ENCODE results near the gene RPTOR.
A peak's percentile ranks its signal among the peaks of the same experiment; 100 is the strongest.

RPTOR gene

GRCh38 chr17:80992948-80993624 is 448.4 kb downstream of the RPTOR start:
- no peak for DNase-seq

DNA sequence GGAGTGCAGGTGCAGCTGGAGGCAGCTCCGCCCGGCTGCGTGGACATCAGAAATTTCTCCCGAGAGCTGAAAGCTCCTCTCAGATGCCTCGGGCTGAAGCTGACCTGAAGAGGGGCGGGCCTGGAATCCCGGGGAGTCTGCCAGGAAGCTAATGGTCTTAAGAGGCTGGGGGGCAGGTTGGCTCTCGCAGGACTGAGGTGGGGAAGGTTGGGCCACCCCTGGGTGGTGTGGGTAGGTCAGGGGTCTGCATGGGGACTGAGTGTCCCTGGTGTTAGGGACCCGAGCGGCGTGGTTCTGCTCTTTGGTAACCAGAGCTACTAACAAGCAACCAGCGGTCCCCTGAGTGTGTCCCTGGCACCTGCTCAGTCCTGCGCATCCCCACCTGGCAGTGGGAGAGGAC is 450.5 kb downstream of the RPTOR start:
- no peak for DNase-seq

DNA sequence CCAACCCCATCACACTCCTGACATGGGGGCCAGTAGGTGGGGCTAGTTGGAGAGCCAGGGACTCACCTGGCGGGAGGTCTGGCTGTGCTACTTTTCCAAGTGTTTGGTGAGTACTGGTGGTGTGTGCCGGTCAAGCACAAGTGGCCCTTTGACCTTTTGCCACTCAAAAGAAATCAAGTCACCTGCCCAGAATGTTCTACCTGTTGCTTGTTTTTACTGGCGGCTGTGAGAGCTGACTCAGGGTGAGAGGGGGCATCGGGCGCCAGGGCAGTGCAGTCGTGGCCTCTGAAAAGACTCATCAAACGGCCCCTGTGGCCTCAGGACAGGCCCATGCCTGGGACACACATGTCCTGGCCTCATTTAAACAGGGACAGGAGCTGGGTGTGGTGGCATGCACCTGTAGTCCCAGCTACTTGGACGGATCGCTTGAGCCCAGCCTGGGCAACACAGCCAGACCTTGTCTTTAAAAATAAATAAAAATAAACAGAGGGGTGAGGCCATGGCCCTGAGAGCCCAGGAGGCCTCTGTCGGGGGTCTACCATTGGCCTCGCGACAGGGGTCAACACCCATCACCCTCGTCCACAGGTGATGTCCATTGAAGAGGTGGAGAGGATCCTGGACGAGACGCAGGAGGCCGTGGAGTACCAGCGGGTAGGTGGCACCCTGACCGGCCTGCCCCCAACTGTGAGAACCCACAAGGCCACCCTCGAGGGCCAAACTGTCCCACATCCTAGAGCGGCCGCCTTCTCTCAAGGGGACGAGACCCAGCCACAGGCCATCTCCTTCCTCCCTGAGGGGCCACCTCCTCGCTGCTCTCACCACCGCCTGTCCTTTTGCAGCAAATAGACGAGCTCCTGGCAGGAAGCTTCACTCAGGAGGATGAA is 452.0 kb downstream of the RPTOR start:
- no peak for DNase-seq

DNA sequence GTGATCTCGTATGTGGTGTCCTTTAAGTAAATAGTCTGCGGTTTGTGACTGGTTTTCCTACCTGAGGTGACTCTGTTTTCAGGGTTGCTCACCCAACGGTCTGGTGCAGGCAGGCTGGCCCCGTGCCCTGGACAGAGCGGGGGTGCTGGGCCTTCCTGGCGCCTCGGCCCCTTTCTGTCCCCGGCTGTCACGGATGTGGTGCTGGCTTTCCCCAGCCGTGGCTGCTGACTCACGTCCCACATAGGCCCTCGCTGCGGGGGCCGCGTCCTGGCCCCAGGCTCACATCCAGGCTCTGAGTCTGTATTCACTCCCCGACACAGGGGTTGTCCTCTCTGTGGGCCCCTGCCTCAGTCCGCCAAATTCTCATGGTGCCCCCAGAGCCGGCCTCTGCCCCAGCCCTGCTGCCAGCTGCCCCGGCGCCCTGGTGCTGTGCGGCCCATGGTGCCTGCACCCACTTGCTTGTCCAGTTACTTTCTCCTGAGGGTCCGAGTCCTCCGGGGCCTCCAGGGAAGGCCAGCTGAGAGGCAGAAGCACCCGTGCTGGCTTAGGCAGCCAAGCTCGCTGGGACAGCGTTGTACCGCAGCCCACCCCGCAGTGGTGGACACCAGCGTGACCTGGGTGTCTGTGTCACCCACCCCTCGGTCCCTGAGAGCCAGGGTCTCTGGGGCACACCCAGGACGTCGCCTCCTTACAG is 452.9 kb downstream of the RPTOR start:
- DNase-seq = no peak

- no peak for DNase-seq
Measured at GRCh38 chr17:80998118-80998747, 453.6 kb downstream of the RPTOR start.

DNA sequence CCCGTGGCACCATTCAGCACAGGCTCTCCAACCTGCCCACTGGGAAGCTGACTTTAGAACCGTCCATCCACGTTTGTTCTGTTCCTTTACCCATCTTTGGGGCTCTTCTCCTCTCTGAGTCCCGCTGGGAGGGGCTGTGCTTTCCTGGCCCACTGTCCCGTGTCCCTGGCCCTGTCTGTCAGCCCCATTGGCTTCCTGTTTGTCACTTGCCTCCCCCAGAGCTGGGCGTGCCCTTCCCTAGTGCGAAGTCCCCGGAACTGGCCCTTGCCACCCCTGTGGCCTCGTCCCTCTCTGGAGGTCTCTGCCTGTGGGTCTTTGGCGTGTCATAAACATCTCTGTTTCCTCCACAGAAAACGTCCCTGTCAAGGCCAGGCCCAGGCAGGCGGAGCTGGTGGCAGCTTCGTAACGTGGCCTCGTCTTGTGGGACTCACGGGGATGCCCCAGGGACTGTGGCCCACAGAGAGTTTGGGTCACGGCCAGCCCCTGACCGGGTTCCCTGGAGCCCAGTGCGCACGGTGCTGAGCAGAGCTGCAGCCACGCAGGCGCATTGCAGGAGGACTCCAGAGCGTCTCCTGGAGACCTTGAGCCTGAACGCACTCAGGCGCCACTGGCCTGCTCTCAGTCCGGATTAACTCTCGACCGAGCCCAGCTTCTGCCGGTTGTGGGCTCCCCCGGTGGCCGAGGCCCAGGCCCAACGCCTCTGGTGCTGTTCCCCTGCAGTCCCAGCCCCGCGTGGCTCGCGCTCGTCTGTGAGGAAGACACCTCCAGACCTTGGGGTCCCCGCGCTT is 454.3 kb downstream of the RPTOR start:
- DNase-seq = no peak

DNA sequence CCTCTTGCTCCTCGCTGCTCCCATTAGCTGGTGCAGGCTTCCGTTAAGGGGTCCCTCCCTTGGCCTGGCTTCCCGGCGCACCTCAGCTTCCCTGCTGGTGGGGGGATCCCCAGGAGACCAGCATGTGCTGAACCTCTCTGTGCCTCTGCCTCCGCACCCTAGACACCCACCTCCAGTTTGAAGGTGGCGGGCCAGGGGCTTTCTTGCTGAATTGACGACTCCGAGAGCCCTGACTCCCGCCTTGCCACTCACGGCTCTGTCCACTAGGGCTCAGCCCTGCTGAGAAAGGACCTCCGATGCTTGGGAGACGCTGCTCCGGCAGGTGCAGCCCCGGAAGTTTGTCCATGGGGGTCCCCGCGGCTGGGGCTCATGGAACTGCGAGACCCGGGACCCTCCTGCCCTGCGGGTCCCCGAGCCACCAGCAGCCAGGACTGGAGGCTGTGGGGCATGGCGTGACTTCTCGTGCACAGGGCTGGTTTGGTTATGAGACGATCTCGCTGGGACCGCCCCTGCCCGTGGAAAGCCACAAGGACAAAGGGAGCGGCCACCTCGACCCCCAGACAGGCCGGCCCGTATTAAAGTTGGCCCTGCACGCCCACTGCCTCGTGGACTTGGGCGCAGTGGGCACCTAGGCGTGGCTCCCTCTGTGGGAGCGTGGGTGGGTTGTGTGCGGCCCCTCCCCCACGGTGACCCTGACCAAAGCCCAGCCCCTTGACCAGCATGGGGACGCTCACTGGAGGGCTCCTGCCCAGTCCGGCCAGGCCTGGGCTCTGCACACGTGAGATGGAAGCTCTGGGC is 455.1 kb downstream of the RPTOR start:
- no peak for DNase-seq

- no peak for DNase-seq
Measured at GRCh38 chr17:81000334-81000630, 455.6 kb downstream of the RPTOR start.

- DNase-seq = no peak
Measured at GRCh38 chr17:81000631-81001357, 456.2 kb downstream of the RPTOR start.

GRCh38 chr17:81002013-81002384 is 457.4 kb downstream of the RPTOR start:
- no peak for DNase-seq

DNA sequence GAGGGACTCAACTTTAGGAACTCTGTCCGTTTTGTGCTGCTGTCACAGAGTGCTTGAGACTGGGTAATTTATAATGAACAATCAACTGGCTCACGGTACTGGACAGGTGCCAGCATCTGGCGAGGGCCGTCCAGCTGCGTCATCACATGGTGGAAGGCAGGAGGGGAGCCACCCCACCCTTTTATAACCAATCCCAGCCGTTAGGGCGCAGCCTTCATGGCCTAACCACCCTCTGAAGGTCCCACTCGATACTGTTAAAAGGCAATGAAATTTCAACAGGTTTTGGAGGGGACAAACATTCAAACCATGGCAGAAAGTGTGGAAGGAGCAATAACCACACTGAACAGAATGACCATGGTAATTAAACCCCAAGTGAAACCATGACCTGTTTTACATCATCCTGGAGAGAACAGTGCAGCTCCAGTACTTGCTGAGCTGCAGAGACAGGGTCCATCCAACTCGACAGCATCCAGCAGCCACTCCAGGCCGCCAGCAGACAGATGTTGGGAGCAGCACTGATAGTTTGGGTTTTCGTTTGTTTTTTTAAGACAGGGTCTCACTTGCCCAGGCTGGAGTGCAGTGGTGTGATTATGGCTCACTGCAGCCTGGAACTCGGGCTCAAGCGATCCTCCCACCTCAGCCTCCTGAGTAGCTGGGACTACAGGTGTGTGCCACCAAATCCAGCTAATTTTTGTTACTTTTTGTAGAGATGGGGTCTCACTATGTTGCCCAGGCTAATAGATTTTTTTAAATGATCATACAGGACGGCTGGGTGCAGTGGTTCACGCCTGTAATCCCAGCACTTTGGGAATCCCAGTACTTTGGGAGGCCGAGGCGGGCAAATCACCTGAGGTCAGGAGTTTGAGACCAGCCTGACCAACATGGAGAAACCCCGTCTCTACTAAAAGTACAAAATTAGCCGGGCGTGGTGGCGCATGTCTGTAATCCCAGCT is 458.0 kb downstream of the RPTOR start:
- DNase-seq = peak; percentile 36

DNA sequence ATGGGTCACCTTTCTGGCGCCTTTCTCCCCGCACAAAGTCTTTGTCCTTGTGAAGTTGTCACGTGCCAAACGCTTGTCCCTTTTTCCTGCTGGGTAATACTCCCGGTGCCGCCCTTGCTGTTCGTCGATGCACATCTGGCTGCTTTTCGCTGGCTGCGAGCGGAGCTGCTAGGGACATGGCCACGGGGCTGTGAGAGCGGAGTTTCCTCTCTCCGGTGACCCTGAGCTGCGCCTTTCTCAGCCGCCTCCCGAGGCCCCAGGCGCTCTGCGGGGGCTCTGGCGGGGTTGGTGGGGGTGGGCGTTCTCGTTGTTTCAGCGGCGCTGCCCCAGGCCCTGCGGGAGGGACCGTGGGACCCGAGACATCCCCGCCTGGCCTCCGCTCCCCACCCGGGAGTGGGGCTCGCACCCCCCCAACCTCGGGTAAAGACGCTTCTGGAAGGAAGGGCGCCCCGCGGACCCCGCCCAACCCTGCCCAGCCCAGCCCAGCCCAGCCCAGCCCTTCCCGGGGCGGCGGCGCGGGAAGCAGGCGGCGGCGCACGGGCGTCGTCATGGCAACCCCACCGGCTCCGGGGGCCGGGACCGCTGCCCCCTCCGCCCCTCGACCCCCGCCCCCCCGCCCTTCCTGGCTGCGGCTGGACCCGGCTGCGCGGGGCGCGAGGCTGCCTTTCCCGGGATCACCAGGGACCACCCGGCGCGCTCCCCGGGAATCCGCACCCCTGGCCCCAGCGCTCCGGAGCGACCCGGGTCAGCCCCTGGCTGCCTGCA is 459.3 kb downstream of the RPTOR start:
- no peak for DNase-seq

- DNase-seq = no peak
Measured at GRCh38 chr17:81006891-81007290, 462.3 kb downstream of the RPTOR start.

DNA sequence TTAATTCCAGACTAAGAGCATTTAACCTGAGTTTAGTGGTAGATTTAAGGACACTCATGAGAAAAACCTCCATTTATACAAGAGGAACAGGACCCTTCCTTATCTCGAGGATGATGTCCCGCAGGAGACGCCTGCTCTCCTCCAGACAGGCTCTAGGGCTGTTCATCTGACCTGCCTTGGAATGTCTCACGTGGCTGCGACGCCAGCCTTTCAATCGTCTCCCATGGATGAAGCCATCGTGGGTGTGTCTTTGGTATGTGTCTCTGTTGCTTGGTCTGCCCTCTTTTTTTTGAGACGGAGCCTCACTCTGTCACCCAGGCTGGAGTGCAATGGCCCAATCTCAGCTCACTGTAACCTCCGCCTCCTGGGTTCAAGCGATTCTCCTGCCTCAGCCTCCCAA is 463.5 kb downstream of the RPTOR start:
- DNase-seq = no peak

DNA sequence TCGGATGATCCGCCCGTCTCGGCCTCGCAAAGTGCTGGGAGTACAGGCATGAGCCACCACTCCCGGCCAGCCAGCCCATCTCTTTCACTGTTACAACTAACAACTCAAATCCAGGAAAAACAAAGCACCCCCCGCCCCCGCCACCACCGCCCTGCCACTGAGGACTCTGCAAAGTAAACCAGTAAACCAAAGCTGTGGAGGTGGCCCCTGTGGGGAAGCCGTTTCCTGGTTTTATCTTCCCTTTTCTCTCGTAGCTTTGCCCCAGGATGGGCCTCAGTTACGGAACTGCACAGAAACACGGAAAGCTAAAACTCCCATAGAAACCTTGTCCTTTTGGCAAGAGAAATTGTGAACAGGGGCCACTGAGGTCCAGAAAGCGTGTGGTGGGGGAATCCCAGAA is 464.5 kb downstream of the RPTOR start:
- DNase-seq = no peak

- DNase-seq = no peak
Measured at GRCh38 chr17:81010935-81011334, 466.3 kb downstream of the RPTOR start.

- DNase-seq = no peak
Measured at GRCh38 chr17:81011951-81012350, 467.3 kb downstream of the RPTOR start.

DNA sequence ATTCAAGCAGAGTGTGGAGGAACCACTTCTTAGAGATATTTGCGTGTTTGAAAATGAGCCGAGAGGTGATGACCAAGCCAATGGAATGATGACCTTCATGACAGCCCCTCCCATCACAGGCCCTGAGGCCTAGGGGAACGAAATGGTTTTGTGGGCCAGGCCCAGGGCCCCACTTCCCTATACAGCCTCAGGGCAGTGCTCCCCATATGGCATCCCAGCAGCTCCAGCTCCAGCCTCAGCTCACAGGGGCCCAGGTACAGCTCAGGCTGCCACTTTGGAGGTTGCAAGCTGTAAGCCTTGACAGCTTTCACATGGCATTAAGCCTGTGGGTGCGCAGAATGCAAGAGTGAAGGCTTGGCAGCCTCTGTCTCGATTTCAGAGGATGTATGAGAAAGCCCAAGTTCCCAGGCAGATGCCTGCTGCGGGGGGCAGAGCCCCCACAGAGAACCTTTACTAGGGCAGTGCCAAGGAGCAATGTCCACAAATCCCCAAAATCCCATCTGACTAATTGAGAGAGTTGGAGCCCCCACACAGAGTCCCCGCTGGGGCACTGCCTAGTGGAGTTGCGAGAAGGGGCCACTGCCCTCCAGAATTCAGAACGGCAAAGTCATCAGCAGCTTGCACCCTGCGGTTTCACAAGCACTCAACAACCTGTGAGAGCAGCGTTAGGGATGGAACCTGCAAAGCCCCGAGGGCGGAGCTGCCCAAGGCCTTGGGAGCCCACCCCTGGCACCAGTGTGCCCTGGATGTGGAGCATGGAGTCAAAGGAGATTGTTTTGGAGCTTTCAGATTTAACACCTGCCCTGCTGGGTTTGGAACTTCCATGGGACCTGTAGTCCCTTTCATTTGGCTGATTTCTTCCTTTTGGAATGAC is 468.2 kb downstream of the RPTOR start:
- DNase-seq = no peak

Measured in NCI-H1417 treated with DMSO at 0.1 percent for 48 hours (cell line).